Common myeloid progenitor, CD34-positive (primary cell): ENCODE data around the gene USP53.
"Not testable (repeated sequence)": the region's sequence is repeated elsewhere in the genome, so short reads cannot be mapped to it uniquely, and the experiment has no call there.

Source experiments
- CTCF ChIA-PET: fragments of 350-600 bp; sonication (Branson Sonifier 250); formaldehyde crosslinking; loops from one replicate; lab custom pipeline; 2021; ENCODE audit warnings: antibody characterized with exemption; lab: Charles Lee
- POLR2A ChIA-PET: fragments of 350-600 bp; sonication (Branson Sonifier 250); formaldehyde crosslinking; loops from one replicate; lab custom pipeline; 2021; ENCODE audit warnings: antibody characterized with exemption; lab: Charles Lee
- DNase-seq, 3 donors: peaks; one replicate each; pipeline versions ENCODE4 v3.0.0 to v3.0.0-alpha.2; 2013
- H3K27ac ChIP-seq, 2 experiments: 1 replicate in 1 of 2; 2 replicates in 1 of 2; pipeline ENCODE4 v1.7.0; 2013; ENCODE audit warnings: inconsistent platforms in 2 of 2, low read length in 2 of 2, mild to moderate bottlenecking in 2 of 2, low read depth in 1 of 2, moderate library complexity in 1 of 2; ENCODE audit not compliant: severe bottlenecking in 2 of 2, insufficient read depth in 1 of 2, poor library complexity in 1 of 2
- H3K27me3 ChIP-seq, 5 experiments: replicated peaks in 2 of 5; 1 replicate in 3 of 5; 2 replicates in 2 of 5; pipeline versions ENCODE4 v1.6.1 to v1.7.0; 2013; ENCODE audit warnings: low read length in 4 of 5, mild to moderate bottlenecking in 2 of 5, moderate library complexity in 2 of 5, inconsistent platforms in 1 of 5; ENCODE audit not compliant: insufficient read depth in 5 of 5, control insufficient read depth in 4 of 5
- H3K36me3 ChIP-seq, 4 experiments: 1 replicate in 2 of 4; 2 replicates in 2 of 4; pipeline versions ENCODE4 v1.6.1 to v1.7.0; 2013; ENCODE audit warnings: low read length in 3 of 4, control low read depth in 1 of 4, mild to moderate bottlenecking in 1 of 4; ENCODE audit not compliant: control insufficient read depth in 4 of 4, insufficient read depth in 4 of 4
- H3K4me1 ChIP-seq, 4 experiments: 1 replicate in 3 of 4; 2 replicates in 1 of 4; pipeline versions ENCODE4 v1.6.1 to v1.7.1; 2013; ENCODE audit warnings: low read length in 3 of 4, mild to moderate bottlenecking in 3 of 4, control low read depth in 1 of 4, inconsistent platforms in 1 of 4, moderate library complexity in 1 of 4; ENCODE audit not compliant: control insufficient read depth in 4 of 4, insufficient read depth in 4 of 4; ENCODE audit errors: control extremely low read depth in 1 of 4
- H3K4me3 ChIP-seq, 7 experiments: 1 replicate in 4 of 7; 2 replicates in 3 of 7; pipeline versions ENCODE4 v1.5.1 to v1.7.0; 2013; ENCODE audit warnings: mild to moderate bottlenecking in 7 of 7, low read length in 6 of 7, moderate library complexity in 6 of 7, inconsistent platforms in 2 of 7, low read depth in 2 of 7, control low read depth in 1 of 7; ENCODE audit not compliant: insufficient read depth in 4 of 7, control insufficient read depth in 1 of 7; ENCODE audit errors: extremely low read depth in 1 of 7
- H3K9me3 ChIP-seq, 5 experiments: 1 replicate in 4 of 5; 2 replicates in 1 of 5; pipeline versions ENCODE4 v1.6.1 to v1.7.1; 2013; ENCODE audit warnings: low read length in 4 of 5, mild to moderate bottlenecking in 2 of 5, inconsistent platforms in 1 of 5, low read depth in 1 of 5, moderate library complexity in 1 of 5; ENCODE audit not compliant: control insufficient read depth in 4 of 5, insufficient read depth in 2 of 5; ENCODE audit errors: control extremely low read depth in 1 of 5
- WGBS: methylation state at CpG from one replicate; pipeline ENCODE4 v1.1.5; 2013; ENCODE audit not compliant: insufficient coverage; 5-methylcytosine and 5-hydroxymethylcytosine counted together

The USP53 gene

DNA sequence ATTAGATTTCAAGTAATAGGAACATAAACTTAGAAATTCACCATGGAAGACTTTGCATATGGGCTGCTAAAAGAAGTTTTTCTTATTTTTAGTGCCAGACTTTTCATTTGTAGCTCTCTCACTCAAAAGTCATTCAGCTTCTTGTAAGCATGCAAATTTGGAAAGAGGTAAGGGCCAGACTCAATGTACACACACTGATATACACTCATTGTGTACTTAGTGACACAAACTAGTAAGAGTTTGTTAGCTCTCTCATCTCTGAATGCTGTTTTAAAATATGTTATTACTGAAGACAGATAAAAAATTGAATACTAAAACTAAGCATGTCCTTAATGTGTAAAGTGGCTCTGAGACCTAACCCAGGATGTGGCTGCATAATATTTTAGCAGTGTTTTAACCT lies 127.4 kb downstream of the USP53 start:
- CTCF ChIA-PET, DNase-seq, POLR2A ChIA-PET, H3K9me3 ChIP-seq, H3K36me3 ChIP-seq, H3K27me3 ChIP-seq, H3K27ac ChIP-seq, H3K4me1 ChIP-seq, H3K4me3 ChIP-seq: not testable (repeated sequence)

DNA sequence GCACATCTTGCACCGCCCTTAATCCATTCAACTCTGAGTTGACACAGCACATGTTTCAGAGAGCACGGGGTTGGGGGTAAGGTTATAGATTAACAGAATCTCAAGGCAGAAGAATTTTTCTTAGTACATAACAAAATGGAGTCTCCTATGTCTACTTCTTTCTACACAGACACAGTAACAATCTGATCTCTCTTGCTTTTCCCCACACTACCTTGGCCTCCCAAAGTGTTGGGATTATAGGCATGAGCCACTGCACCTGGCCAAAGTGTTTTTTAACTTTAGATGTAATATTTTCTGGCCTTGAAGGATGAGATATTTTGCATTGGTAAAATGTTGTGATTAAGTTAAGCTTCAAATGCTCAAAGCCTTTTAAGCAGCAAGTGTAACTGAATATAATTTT lies 130.8 kb downstream of the USP53 start:
- H3K4me1 ChIP-seq, H3K9me3 ChIP-seq, POLR2A ChIA-PET, H3K27me3 ChIP-seq, H3K4me3 ChIP-seq, DNase-seq, H3K27ac ChIP-seq, H3K36me3 ChIP-seq, CTCF ChIA-PET: not testable (repeated sequence)
- WGBS: no CpG with 5 or more reads among the region's 2 CpGs
